Fibroblast of pulmonary artery (primary cell): ENCODE data around the gene FAM117B.
A peak's percentile ranks its signal among the peaks of the same experiment; 100 is the strongest.
"Not testable (repeated sequence)": the region's sequence is repeated elsewhere in the genome, so short reads cannot be mapped to it uniquely, and the experiment has no call there.

Source experiments
- DNase-seq: peaks from one replicate; pipeline ENCODE4 v3.0.0-alpha.2; 2010; ENCODE audit warnings: low read depth
- H3K4me3 ChIP-seq: replicated peaks from 2 replicates; pipeline ENCODE4 v1.5.1; 2011; ENCODE audit warnings: low read depth, mild to moderate bottlenecking, control low read depth, low read length, moderate library complexity
- TF ChIP-seq, protein P1 (sequence below): IDR thresholded peaks from 2 replicates; pipeline ENCODE4 v1.5.1; 2011; ENCODE audit warnings: mild to moderate bottlenecking, control low read depth, low read length, inconsistent platforms; ENCODE audit errors: missing control alignments

FAM117B gene

DNA sequence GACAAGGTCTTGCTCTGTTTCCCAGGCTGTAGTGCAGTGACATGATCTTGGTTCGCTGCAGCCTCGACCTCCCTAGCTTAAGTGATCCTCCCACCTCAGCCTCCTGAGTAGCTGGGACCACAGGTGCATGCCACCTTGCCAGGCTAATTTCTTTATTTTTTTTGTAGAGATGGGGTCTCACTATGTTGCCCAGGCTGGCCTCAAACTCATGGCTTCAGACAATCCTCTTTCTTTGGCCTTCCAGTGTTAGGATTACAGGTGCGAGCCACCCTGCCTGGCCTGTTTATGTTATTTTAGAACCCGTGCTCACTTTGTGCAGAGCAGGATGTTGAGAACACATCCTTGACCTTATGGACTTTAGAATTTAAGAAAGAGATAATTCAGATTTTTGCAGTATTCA lies 17.4 kb downstream of the FAM117B start:
- no peak overlapping the region for H3K4me3 ChIP-seq
- no peak for DNase-seq
- TF ChIP-seq, protein P1, sequence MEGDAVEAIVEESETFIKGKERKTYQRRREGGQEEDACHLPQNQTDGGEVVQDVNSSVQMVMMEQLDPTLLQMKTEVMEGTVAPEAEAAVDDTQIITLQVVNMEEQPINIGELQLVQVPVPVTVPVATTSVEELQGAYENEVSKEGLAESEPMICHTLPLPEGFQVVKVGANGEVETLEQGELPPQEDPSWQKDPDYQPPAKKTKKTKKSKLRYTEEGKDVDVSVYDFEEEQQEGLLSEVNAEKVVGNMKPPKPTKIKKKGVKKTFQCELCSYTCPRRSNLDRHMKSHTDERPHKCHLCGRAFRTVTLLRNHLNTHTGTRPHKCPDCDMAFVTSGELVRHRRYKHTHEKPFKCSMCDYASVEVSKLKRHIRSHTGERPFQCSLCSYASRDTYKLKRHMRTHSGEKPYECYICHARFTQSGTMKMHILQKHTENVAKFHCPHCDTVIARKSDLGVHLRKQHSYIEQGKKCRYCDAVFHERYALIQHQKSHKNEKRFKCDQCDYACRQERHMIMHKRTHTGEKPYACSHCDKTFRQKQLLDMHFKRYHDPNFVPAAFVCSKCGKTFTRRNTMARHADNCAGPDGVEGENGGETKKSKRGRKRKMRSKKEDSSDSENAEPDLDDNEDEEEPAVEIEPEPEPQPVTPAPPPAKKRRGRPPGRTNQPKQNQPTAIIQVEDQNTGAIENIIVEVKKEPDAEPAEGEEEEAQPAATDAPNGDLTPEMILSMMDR: no peak

DNA sequence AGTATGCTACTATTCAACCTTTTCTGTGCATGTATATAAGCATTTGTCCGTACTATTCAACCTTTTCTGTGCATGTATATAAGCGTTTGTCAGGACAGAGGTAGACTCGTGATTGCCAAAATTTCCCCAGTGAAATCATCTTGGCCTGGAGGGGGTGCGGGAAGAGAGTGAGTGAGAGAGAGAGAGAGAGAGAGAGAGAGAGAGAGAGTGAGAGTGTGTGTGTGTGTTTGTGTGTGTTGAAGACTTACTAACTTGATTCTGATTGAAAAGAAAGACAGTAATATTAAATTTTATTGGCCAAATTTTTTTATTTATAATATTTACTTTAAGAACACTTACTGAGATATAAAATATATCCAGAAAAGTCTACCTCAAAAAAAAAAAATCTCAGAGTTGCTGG lies 19.1 kb downstream of the FAM117B start:
- DNase-seq: no peak
- TF ChIP-seq, protein P1: no peak
- no peak overlapping the region for H3K4me3 ChIP-seq

DNA sequence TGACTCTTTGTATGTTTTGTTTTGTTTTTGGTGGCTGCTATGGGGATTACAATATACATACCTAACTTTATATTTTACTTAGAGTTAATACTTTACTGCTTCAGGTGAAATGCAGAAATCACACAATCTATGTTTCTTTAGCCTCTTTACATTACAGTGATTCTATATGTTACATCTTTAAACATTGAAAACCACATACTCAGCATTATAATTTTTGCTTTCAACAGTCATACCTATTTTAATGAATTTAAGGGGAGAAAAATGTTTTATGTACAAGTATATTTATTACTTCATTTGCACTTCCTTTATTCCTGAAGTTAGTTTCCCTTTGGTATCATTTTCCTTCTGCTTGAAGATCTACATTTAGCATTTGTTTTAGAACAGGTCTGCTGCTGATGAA lies 23.1 kb downstream of the FAM117B start:
- no peak for DNase-seq
- TF ChIP-seq, protein P1: no peak

DNA sequence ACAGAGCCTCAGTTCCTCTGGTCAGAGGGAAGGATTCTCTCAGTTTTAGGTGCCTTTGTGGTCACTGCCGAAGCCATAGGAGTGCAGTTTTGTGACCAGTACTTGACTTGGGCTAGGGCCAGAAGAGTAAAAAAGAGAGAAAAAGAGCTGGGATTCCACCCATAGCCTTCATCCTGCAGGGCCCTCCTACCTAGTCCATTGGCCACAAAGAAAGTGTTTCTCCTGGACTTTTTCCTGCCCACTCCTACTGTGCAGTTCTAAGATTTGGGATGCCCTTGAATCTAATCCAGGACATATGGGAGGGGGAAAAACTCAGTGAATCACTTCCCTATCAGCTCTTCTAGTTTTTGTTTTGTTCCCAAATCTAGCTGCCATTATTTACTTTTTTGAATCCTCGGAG lies 26.0 kb downstream of the FAM117B start:
- TF ChIP-seq, protein P1: no peak
- DNase-seq: peak; percentile 2
- no peak overlapping the region for H3K4me3 ChIP-seq

More for the DNA sequence above, 23.1 kb downstream of the FAM117B start:
- no peak overlapping the region for H3K4me3 ChIP-seq

DNA sequence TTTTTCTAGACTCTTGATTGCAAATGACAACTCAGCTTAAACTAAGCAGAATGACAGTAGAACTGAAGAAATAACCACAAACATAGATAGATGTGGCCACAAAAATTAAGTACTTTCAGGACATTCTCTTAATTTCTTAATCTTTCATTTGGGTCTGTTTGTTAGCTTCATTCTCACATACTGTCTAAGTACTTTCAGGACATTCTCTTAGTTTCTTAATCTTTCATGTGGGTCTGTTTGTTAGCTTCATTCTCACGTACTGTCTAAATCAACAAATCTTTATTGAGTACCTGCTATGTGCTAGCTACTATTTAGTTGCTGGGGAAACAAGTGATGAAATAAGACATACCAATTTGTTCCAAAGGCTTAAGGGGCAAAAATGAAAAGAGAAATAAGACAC lies 35.1 kb downstream of the FAM117B start:
- DNase-seq: peak; percentile 4
- no peak overlapping the region for H3K4me3 ChIP-seq
- TF ChIP-seq, protein P1: no peak

DNA sequence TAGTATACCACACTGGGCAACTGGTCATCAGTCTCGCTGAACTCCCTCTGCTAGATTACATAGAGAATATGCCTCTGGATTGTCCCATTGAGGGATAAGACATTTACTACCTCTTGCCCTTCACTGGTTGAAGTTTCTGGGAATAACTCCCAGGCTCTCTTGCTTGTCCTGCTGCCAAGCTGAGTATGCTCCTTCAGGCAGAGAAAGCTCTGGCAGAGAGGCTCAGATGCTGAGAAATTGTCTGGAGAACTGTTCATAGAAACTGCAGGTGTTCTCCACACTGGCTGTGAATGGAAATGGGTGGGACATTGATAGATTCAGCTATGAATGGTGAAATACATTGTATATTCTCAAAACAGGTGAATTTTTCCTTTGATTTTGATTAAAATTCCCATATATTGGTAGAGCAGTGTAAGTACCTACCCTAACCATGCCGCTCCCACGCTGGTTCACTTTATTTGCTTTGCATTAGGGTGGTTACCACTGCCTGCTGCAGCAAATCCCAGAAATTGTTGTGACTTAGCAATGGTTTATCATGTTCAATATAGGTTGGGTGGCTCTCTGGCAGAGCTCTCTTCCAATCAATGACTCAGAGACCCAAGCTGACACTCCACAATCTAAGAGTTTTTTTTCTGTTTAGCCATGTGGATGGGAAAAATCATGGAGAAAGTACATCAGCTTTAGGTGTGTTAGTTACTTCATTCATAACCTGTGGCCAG lies 36.7 kb downstream of the FAM117B start:
- DNase-seq: no peak
- H3K4me3 ChIP-seq: no peak overlapping the region
- TF ChIP-seq, protein P1: no peak

DNA sequence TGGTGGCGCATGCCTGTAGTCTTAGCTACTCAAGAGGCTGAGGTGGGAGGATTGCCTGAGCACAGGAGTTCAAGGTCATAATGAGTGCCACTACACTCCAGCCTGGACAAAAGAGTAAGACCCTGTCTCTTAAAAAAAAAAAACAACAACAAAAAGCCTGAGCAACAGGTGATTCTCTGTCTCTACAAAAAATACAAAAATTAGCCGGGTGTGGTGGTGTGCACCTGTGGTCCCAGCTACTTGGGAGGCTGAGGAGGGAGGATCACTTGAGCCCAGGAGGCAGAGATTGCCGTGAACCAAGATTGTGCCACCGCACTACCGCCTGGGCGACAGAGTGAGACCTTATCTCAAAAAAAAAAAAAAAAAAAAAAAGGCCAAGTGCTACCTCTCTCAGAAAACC lies 40.3 kb downstream of the FAM117B start:
- H3K4me3 ChIP-seq, DNase-seq: not testable (repeated sequence)
